ENCODE results near the gene CGB8. TPM values are rescaled to one million over a fixed set of nuclear protein-coding genes. Genes with fewer than 3 reads are reported as not detected.
"Not testable (repeated sequence)": the region's sequence is repeated elsewhere in the genome, so short reads cannot be mapped to it uniquely, and the experiment has no call there.

The CGB8 gene
- total and polyA plus RNA-seq, 2 of the 4 experiments (the other 2 are of a cell fraction): 0.48 TPM; not detected in 1

- H3K9me3 ChIP-seq (ENCODE audit: control insufficient read depth, insufficient read depth, low read length); DNase-seq; H4K20me1 ChIP-seq (ENCODE audit: insufficient read depth, low read length); H3K56ac ChIP-seq (ENCODE audit: extremely low read depth, insufficient read depth, low read length); H3K14ac ChIP-seq (replicated peaks; ENCODE audit: low read depth, low read length); H3K27ac ChIP-seq (ENCODE audit: insufficient read depth, low read length); H3K23ac ChIP-seq (ENCODE audit: low read depth, low read length); H2BK20ac ChIP-seq (ENCODE audit: low read depth, low read length); in situ Hi-C loops (cut with MboI; ENCODE audit: low sequenced_read_pairs); H2BK120ac ChIP-seq (ENCODE audit: low read depth, low read length); H3K9me1 ChIP-seq (ENCODE audit: insufficient read depth, low read length); H3K27me3 ChIP-seq (ENCODE audit: control insufficient read depth, insufficient read depth, low read length); H3K4ac ChIP-seq (ENCODE audit: low read depth, low read length); H2AFZ ChIP-seq (replicated peaks; ENCODE audit: low read length, poor library complexity); H2AK5ac ChIP-seq (ENCODE audit: low read depth, low read length); H2AK9ac ChIP-seq (replicated peaks; ENCODE audit: low read depth, low read length, poor library complexity); H3K36me3 ChIP-seq (ENCODE audit: control insufficient read depth, insufficient read depth, low read length); H4K8ac ChIP-seq (ENCODE audit: low read depth in 2 of 2, low read length in 2 of 2); ATAC-seq (ENCODE audit: low read depth); H4K5ac ChIP-seq (ENCODE audit: low read depth, low read length); BruUV-seq (replicated peaks); POLR2A ChIA-PET (ENCODE audit: unreplicated experiment); H2BK5ac ChIP-seq (ENCODE audit: low read depth, low read length, poor library complexity, severe bottlenecking); CTCF ChIA-PET; H3K18ac ChIP-seq (ENCODE audit: low read depth, low read length); H3K9ac ChIP-seq (ENCODE audit: low read depth, low read length); H3K4me1 ChIP-seq (ENCODE audit: control insufficient read depth, insufficient read depth, low read length); dilution Hi-C loops (cut with HindIII; ENCODE audit: low sequenced_read_pairs, unreplicated experiment); H3K4me2 ChIP-seq (ENCODE audit: low read depth, low read length); H3K4me3 ChIP-seq (ENCODE audit: insufficient read depth, low read depth, low read length); intact Hi-C loops (cut with micrococcal nuclease); H3K79me1 ChIP-seq (ENCODE audit: low read depth in 1 of 2, low read length in 2 of 2); H2BK15ac ChIP-seq (ENCODE audit: low read depth, low read length); H4K91ac ChIP-seq (ENCODE audit: insufficient read depth, low read depth, low read length): not testable (repeated sequence)
- WGBS, 2 experiments (ENCODE audit: extremely low coverage in 2 of 2, insufficient read length in 1 of 2): 69% methylated on average over 5 of the region's 15 CpGs; no CpG with 5 or more reads in 1 of the 2 experiments
Measured at GRCh38 chr19:49043548-49043947, 5.4 kb downstream of the CGB8 start, which contains the start of gene CGB5. Gene CGB5, plus strand, starts transcription at chr19:49043848. Its CDS starts 362 bp downstream, at chr19:49044210.

GRCh38 chr19:49042666-49043065, 6.2 kb downstream of the CGB8 start:
- H3K4me1 ChIP-seq (ENCODE audit: control insufficient read depth, insufficient read depth, low read length); in situ Hi-C loops (cut with MboI; ENCODE audit: low sequenced_read_pairs); H2AFZ ChIP-seq (replicated peaks; ENCODE audit: low read length, poor library complexity); H3K4ac ChIP-seq (ENCODE audit: low read depth, low read length); H3K4me2 ChIP-seq (ENCODE audit: low read depth, low read length); H2AK5ac ChIP-seq (ENCODE audit: low read depth, low read length); H3K27me3 ChIP-seq (ENCODE audit: control insufficient read depth, insufficient read depth, low read length); H2BK120ac ChIP-seq (ENCODE audit: low read depth, low read length); H4K91ac ChIP-seq (ENCODE audit: insufficient read depth, low read depth, low read length); H4K8ac ChIP-seq (ENCODE audit: low read depth in 2 of 2, low read length in 2 of 2); H2BK15ac ChIP-seq (ENCODE audit: low read depth, low read length); H3K27ac ChIP-seq (ENCODE audit: insufficient read depth, low read length); H3K36me3 ChIP-seq (ENCODE audit: control insufficient read depth, insufficient read depth, low read length); ATAC-seq (ENCODE audit: low read depth); DNase-seq; H2BK5ac ChIP-seq (ENCODE audit: low read depth, low read length, poor library complexity, severe bottlenecking); H3K9ac ChIP-seq (ENCODE audit: low read depth, low read length); H3K56ac ChIP-seq (ENCODE audit: extremely low read depth, insufficient read depth, low read length); H3K4me3 ChIP-seq (ENCODE audit: insufficient read depth, low read depth, low read length); H2AK9ac ChIP-seq (replicated peaks; ENCODE audit: low read depth, low read length, poor library complexity); H4K5ac ChIP-seq (ENCODE audit: low read depth, low read length); H3K23ac ChIP-seq (ENCODE audit: low read depth, low read length); CTCF ChIA-PET; H3K79me1 ChIP-seq (ENCODE audit: low read depth in 1 of 2, low read length in 2 of 2); H4K20me1 ChIP-seq (ENCODE audit: insufficient read depth, low read length); POLR2A ChIA-PET (ENCODE audit: unreplicated experiment); dilution Hi-C loops (cut with HindIII; ENCODE audit: low sequenced_read_pairs, unreplicated experiment); H3K14ac ChIP-seq (replicated peaks; ENCODE audit: low read depth, low read length); H3K18ac ChIP-seq (ENCODE audit: low read depth, low read length); H2BK20ac ChIP-seq (ENCODE audit: low read depth, low read length); H3K9me3 ChIP-seq (ENCODE audit: control insufficient read depth, insufficient read depth, low read length); BruUV-seq (replicated peaks); intact Hi-C loops (cut with micrococcal nuclease); H3K9me1 ChIP-seq (ENCODE audit: insufficient read depth, low read length): not testable (repeated sequence)
- WGBS, 2 experiments (ENCODE audit: extremely low coverage in 2 of 2, insufficient read length in 1 of 2): no CpG with 5 or more reads among the region's 4 CpGs

Data from IMR-90 (cell line).